Fibroblast of skin of left biceps (primary cell): ENCODE data around the gene CCDC184.
"Not testable (repeated sequence)": the region's sequence is repeated elsewhere in the genome, so short reads cannot be mapped to it uniquely, and the experiment has no call there.

Experiments used
- DNase-seq, 2 experiments: peaks; one replicate each; pipeline ENCODE4 v3.0.0-alpha.2; 2013; ENCODE audit warnings: low read depth in 2 of 2

Gene CCDC184

GRCh38 chr12:48203192-48203591 is 19.7 kb downstream of the CCDC184 start, which contains the start of gene OR10AD1:
OR10AD1 (minus strand) TSS chr12:48203292; CDS start chr12:48203292, 0 bp downstream.
- DNase-seq, result no peak

GRCh38 chr12:48209495-48209894 is 26.1 kb downstream of the CCDC184 start:
- DNase-seq, result not testable (repeated sequence)

DNA sequence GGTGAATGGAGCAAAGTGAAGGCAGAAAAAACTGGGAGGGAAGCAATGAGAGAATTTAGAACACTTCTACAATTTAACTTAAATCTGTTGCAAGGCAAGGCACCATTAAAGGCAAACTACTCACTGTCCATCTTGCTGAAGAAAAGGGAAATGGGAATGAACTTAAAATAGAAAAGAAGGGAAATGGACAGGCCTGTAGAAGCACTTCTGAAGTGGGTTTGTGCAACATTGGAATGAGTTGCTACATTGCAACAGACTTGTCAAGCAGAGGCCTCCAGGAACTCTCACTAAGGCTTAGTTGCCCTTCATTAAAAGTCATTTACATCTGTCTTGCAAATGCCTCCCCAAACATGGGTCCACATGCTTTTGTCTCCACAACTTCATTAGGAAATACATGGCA is 33.3 kb downstream of the CCDC184 start:
- DNase-seq, result no peak

- no peak for DNase-seq
Measured at GRCh38 chr12:48219631-48220030, 36.2 kb downstream of the CCDC184 start.

GRCh38 chr12:48220701-48221100 is 37.3 kb downstream of the CCDC184 start:
- DNase-seq, result no peak

- DNase-seq, result no peak
Measured at GRCh38 chr12:48221645-48222044, 38.2 kb downstream of the CCDC184 start.

- not testable (repeated sequence) for DNase-seq
Measured at GRCh38 chr12:48224533-48224932, 41.1 kb downstream of the CCDC184 start.

DNA sequence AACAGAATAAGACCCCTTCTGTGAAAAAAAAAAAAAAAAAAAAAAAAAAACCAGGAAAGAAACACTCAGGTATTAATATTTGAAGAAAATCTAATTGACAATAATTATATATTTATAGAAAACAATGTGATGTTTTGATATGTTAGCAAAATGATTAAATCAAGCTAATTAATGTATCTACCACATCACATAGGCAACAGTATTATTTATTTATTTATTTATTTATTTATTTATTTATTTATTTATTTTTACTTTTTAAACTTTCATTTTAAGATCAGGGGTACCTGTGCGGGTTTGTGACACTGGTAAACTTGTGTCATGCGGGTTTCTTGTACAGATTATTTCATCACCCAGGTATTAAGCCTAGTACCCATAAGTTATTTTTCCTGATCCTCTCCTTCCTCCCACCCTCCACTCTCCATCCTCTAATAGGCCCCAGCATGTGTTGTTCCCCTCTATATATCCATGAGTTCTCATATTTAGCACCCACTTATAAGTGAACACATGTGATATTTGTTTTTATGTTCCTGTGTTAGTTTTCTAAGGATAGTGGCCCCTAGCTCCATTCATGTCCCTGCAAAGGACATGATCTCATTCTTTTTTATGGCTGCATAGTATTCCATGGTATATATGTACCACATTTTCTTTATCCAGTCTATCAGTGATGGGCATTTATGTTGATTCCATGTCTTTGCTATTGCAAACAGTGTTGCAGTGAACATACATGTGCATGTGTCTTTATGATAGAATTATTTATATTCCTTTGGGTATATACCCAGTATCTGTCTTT is 47.9 kb downstream of the CCDC184 start:
- DNase-seq, result not testable (repeated sequence)
